Stimulated activated CD4-positive, alpha-beta T cell treated with anti-CD3 and anti-CD28 coated beads, Interleukin-1b, Interleukin-23, amount 100 ng/mL, for 1 hour (primary cell): Measurements from ENCODE around the gene PDZD8.
"Not testable (repeated sequence)": the region's sequence is repeated elsewhere in the genome, so short reads cannot be mapped to it uniquely, and the experiment has no call there.

Experiments
- DNase-seq, 2 donors: peaks; one replicate each; pipeline ENCODE4 v3.0.0-alpha.2; 2020; ENCODE audit warnings: low read depth in 2 of 2

PDZD8 gene

GRCh38 chr10:117294039-117294645 lies 81.1 kb downstream of the PDZD8 start:
- DNase-seq, result no peak

- DNase-seq, result not testable (repeated sequence)
These were observed 84.4 kb downstream of the PDZD8 start for GRCh38 chr10:117290872-117291271.

GRCh38 chr10:117284716-117285494 lies 90.3 kb downstream of the PDZD8 start:
- DNase-seq, result no peak

- no peak for DNase-seq
These were observed 97.6 kb downstream of the PDZD8 start for GRCh38 chr10:117277675-117278074.

- no peak for DNase-seq
These were observed 100.1 kb downstream of the PDZD8 start for GRCh38 chr10:117275121-117275520.

- DNase-seq, result no peak
These were observed 100.7 kb downstream of the PDZD8 start for GRCh38 chr10:117274509-117274908.

- no peak for DNase-seq
These were observed 101.3 kb downstream of the PDZD8 start for GRCh38 chr10:117273980-117274379.

GRCh38 chr10:117272195-117273076 lies 102.8 kb downstream of the PDZD8 start:
- no peak for DNase-seq

- DNase-seq, result no peak
These were observed 103.8 kb downstream of the PDZD8 start for GRCh38 chr10:117271427-117271826.

GRCh38 chr10:117268907-117269306 lies 106.3 kb downstream of the PDZD8 start:
- no peak for DNase-seq

- DNase-seq, result no peak
These were observed 107.0 kb downstream of the PDZD8 start for GRCh38 chr10:117268258-117268657.

GRCh38 chr10:117266812-117267211 lies 108.4 kb downstream of the PDZD8 start:
- no peak for DNase-seq

GRCh38 chr10:117266400-117266799 lies 108.8 kb downstream of the PDZD8 start:
- DNase-seq, result no peak

GRCh38 chr10:117264782-117265181 lies 110.5 kb downstream of the PDZD8 start:
- DNase-seq, result no peak

GRCh38 chr10:117262903-117263293 lies 112.3 kb downstream of the PDZD8 start:
- no peak for DNase-seq

GRCh38 chr10:117262291-117262902 lies 112.8 kb downstream of the PDZD8 start:
- DNase-seq, result no peak

GRCh38 chr10:117261501-117261900 lies 113.7 kb downstream of the PDZD8 start:
- DNase-seq, result no peak

- DNase-seq, result no peak
These were observed 115.2 kb downstream of the PDZD8 start for GRCh38 chr10:117260084-117260483.

GRCh38 chr10:117259279-117259678 lies 116.0 kb downstream of the PDZD8 start:
- no peak for DNase-seq

GRCh38 chr10:117257721-117258120 lies 117.5 kb downstream of the PDZD8 start:
- no peak for DNase-seq

GRCh38 chr10:117256910-117257309 lies 118.3 kb downstream of the PDZD8 start:
- no peak for DNase-seq

- no peak for DNase-seq
These were observed 119.3 kb downstream of the PDZD8 start for GRCh38 chr10:117255835-117256460.
